Keratinocyte (primary cell): ENCODE results near the gene WAC. TPM values are rescaled to one million over a fixed set of nuclear protein-coding genes. Genes with fewer than 3 reads are reported as not detected.

Experiments used
- DNase-seq: peaks from one replicate; pipeline ENCODE4 v3.0.0-alpha.2; 2011; ENCODE audit warnings: low read depth, missing footprints, low spot score
- FAIRE-seq: peaks from 2 replicates; lab custom pipeline; 2011; peaks lifted over from hg19 to GRCh38; lab: Jason Lieb, UNC
- H2AFZ ChIP-seq: 2 replicates; pipeline ENCODE4 v1.6.0; 2012; ENCODE audit warnings: low read length, control low read depth, inconsistent platforms; ENCODE audit not compliant: control insufficient read depth
- H3K27ac ChIP-seq: 2 replicates; pipeline ENCODE4 v1.5.1; 2011; ENCODE audit warnings: low read length; ENCODE audit not compliant: control insufficient read depth, insufficient read depth
- H3K27me3 ChIP-seq: 3 replicates; pipeline ENCODE4 v1.6.0; 2011; ENCODE audit warnings: low read length; ENCODE audit not compliant: control insufficient read depth, insufficient read depth; ENCODE audit errors: extremely low read depth
- H3K36me3 ChIP-seq, 2 experiments: 2 replicates in 1 of 2; 3 replicates in 1 of 2; pipeline ENCODE4 v1.5.1; 2011; ENCODE audit warnings: low read length in 2 of 2, mild to moderate bottlenecking in 1 of 2; ENCODE audit not compliant: control insufficient read depth in 2 of 2, insufficient read depth in 2 of 2; ENCODE audit errors: extremely low read depth in 1 of 2
- H3K4me1 ChIP-seq: 3 replicates; pipeline ENCODE4 v1.5.1; 2011; ENCODE audit warnings: low read length; ENCODE audit not compliant: control insufficient read depth, insufficient read depth; ENCODE audit errors: extremely low read depth
- H3K4me2 ChIP-seq: 3 replicates; pipeline ENCODE4 v1.6.0; 2011; ENCODE audit warnings: low read depth, low read length; ENCODE audit not compliant: control insufficient read depth, insufficient read depth; ENCODE audit errors: extremely low read depth
- H3K4me3 ChIP-seq, 3 experiments: fragments of 200-600 bp in 1 of 3; sonication (generic) in 1 of 3; 2 replicates in 2 of 3; 3 replicates in 1 of 3; pipeline ENCODE4 v1.5.1; 2011 to 2016; ENCODE audit warnings: low read length in 3 of 3, mild to moderate bottlenecking in 3 of 3, control low read depth in 2 of 3, inconsistent platforms in 1 of 3, low read depth in 1 of 3, mixed read lengths in 1 of 3, mixed run types in 1 of 3, moderate library complexity in 1 of 3; ENCODE audit not compliant: control insufficient read depth in 2 of 3, insufficient read depth in 2 of 3; ENCODE audit errors: extremely low read depth in 1 of 3
- H3K79me2 ChIP-seq: 2 replicates; pipeline ENCODE4 v1.6.0; 2012; ENCODE audit warnings: low read length; ENCODE audit not compliant: control insufficient read depth, insufficient read depth
- H3K9ac ChIP-seq: 3 replicates; pipeline ENCODE4 v1.6.0; 2011; ENCODE audit warnings: low read length; ENCODE audit not compliant: control insufficient read depth, insufficient read depth; ENCODE audit errors: extremely low read depth
- H3K9me1 ChIP-seq: 3 replicates; pipeline ENCODE4 v1.6.0; 2011; ENCODE audit warnings: low read length; ENCODE audit not compliant: control insufficient read depth, insufficient read depth; ENCODE audit errors: extremely low read depth
- H3K9me3 ChIP-seq: 2 replicates; pipeline ENCODE4 v1.5.1; 2012; ENCODE audit warnings: low read depth, low read length; ENCODE audit not compliant: control insufficient read depth
- H4K20me1 ChIP-seq: 3 replicates; pipeline ENCODE4 v1.6.0; 2011; ENCODE audit warnings: low read length; ENCODE audit not compliant: control insufficient read depth, insufficient read depth; ENCODE audit errors: extremely low read depth
- CTCF ChIP-seq, 3 experiments: IDR thresholded peaks in 1 of 3; conservative IDR thresholded peaks in 1 of 3; optimal IDR thresholded peaks in 1 of 3; 2 replicates in 2 of 3; 3 replicates in 1 of 3; pipeline versions ENCODE3 to v1.5.1; 2011; ENCODE audit warnings: low read length in 3 of 3, mild to moderate bottlenecking in 3 of 3, moderate library complexity in 2 of 3, control low read depth in 1 of 3, inconsistent platforms in 1 of 3; ENCODE audit not compliant: insufficient read depth in 2 of 3; ENCODE audit errors: extremely low read depth in 1 of 3
- EZH2 ChIP-seq: IDR thresholded peaks from one replicate; pipeline ENCODE4 v1.6.1; 2012; ENCODE audit warnings: inconsistent platforms, mild to moderate bottlenecking, low read length, moderate library complexity
- dilution Hi-C: fragments of 300-500 bp; cut with MboI; formaldehyde crosslinking; loops from one replicate; pipeline ENCODE4 v1.7.0; 2020; ENCODE audit warnings: low sequenced_read_pairs; ENCODE audit not compliant: extremely low pct_ligation_motif_present
- polyA plus RNA-seq, 5 experiments: library from polyadenylated mRNA; depleted of rRNA in 3 of 5; stranded (reverse) in 3 of 5; stranded (forward) in 1 of 5; unstranded in 1 of 5; fragments of >200 nt; gene quantifications; 1 replicate in 1 of 5; 2 replicates in 3 of 5; 3 replicates in 1 of 5; pipeline versions ENCODE4 v1.2.1 to v1.2.3, GENCODE V29; 2011 to 2012; ENCODE audit warnings: missing spikeins in 2 of 5, low read depth in 1 of 5, low replicate concordance in 1 of 5

The WAC gene
- polyA plus RNA-seq, 1 donor (not counting 4 experiments of a cell fraction or from before 2014, with no cell fraction given), result 80.8 TPM

DNA sequence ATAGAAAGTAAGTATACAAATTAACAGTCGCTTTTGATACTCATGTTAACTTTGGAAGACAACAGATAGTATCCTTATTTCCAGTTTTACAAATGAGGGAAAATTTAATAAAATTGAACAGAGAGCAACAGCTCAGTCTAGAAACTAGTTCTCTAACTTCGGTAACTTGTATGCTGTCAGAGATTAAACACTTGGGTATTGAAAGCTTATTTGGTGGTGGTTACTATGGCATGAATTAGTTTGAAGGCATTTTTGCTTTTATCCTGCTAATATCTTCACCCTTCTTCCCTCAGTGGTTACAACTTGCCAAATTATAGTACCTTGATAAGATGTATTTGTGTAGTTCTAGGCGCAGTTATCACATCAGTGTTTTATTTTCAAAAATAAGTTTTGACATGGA, 7.2 kb downstream of the WAC start:
- H3K9me3 ChIP-seq, result no peaks in the 10 kb centered on the region
- TF ChIP-seq EZH2 (no peak), CTCF (optimal IDR thresholded peaks at IDR 0.05 in 1 of 3, IDR thresholded peaks at IDR 0.05 in 1 of 3, conservative IDR thresholded peaks at IDR 0.05 in 1 of 3; ENCODE audit: extremely low read depth in 1 of 3, insufficient read depth in 2 of 3, low read length in 3 of 3) (no peak)
- no peak overlapping the region for H2AFZ ChIP-seq
- no peak overlapping the region for H3K4me3 ChIP-seq
- H3K27ac ChIP-seq, result no peak overlapping the region
- dilution Hi-C loops, result no loop called here
- no peaks in the 10 kb centered on the region for H3K9me1 ChIP-seq
- H4K20me1 ChIP-seq, result peaks cover 19% of the 10 kb centered on the region
- no peaks in the 10 kb centered on the region for H3K4me1 ChIP-seq
- no peak for FAIRE-seq
- H3K36me3 ChIP-seq, result peaks cover 20 to 49% of the 10 kb centered on the region in 2 experiments
- H3K27me3 ChIP-seq, result no peaks in the 10 kb centered on the region
- no peak overlapping the region for H3K9ac ChIP-seq
- no peak for DNase-seq
- H3K4me2 ChIP-seq, result no peak overlapping the region
- peaks cover 99% of the 10 kb centered on the region for H3K79me2 ChIP-seq

DNA sequence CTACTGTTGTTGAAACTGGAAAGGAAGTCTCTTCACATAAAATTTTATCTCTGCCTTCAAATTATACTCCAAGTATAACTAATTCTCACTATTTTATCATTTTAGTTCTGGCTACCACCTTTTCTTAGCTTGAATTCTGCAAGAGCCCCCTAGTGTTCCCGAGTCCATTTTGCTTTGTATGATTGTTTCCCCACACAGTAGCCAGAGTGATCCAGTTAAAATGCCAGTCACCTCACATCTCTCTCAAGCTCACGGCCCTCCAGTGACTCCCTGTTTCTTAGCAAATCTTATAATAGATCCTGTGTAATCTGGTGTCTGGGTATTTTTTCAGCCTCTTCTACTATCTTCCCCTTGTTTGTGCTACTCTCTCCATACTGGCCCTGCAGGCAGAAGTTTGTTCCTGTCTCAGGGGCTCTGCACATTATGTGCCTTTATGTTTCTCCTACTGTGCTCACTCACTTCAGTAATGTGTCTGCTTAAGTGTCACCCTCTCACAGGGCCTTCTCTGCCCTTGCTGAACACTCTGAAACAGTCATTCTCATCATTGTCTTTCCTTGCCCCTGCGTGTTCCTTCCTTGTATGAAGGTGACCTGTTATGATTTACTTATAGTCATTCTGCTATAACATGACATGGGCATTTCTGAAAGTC, 8.9 kb downstream of the WAC start:
- Histone ChIP-seq H3K27ac (no peak overlapping the region), H2AFZ (no peak overlapping the region), H4K20me1 (peaks cover 15% of the 10 kb centered on the region), H3K4me1 (no peaks in the 10 kb centered on the region), H3K4me2 (no peak overlapping the region), H3K9me1 (no peaks in the 10 kb centered on the region), H3K36me3 (peaks cover 19 to 45% of the 10 kb centered on the region in 2 experiments), H3K79me2 (peaks cover 94% of the 10 kb centered on the region), H3K9me3 (no peaks in the 10 kb centered on the region), H3K4me3 (no peak overlapping the region), H3K27me3 (no peaks in the 10 kb centered on the region), H3K9ac (no peak overlapping the region)
- DNase-seq (no peak), FAIRE-seq (peak; percentile 20)
- dilution Hi-C loops, result no loop called here
- TF ChIP-seq EZH2 (no peak), CTCF (optimal IDR thresholded peaks at IDR 0.05 in 1 of 3, IDR thresholded peaks at IDR 0.05 in 1 of 3, conservative IDR thresholded peaks at IDR 0.05 in 1 of 3; ENCODE audit: extremely low read depth in 1 of 3, insufficient read depth in 2 of 3, low read length in 3 of 3) (no peak)
